ENCODE data around the gene TGFA. TPM values are rescaled to one million over a fixed set of nuclear protein-coding genes. Genes with fewer than 3 reads are reported as not detected.
A peak's percentile ranks its signal among the peaks of the same experiment; 100 is the strongest.

The TGFA gene
- total and polyA plus RNA-seq, 2 donors (not counting 1 experiment from before 2014, with no cell fraction given) = 0.06 TPM; not detected in 1

DNA sequence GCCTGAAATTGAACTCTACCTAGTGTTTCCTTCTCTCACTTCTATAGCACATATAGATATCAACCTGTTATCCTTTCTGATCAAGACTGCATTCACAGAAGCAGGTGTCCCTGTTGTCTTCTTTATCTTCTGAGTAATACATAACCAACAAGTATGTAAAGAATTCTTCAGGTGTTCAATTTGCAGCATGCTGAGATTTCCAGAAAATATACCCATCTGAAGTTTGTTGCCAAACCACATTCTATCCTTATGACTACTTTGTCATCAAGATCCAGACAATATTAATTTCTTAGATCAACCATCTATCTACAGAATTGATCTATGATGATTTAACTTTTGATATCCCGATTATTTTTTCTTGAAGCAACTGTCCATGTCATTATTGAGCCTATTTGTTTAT is 69.5 kb downstream of the TGFA start:
- H3K27me3 ChIP-seq (ENCODE audit: control insufficient read depth, insufficient read depth, low read length) = peaks cover 2% of the 10 kb centered on the region
- H3K36me3 ChIP-seq (ENCODE audit: control insufficient read depth, insufficient read depth, low read length) = no peaks in the 10 kb centered on the region
- no peak for DNase-seq (ENCODE audit: low read depth in 2 of 2)
- TF ChIP-seq, protein P1, sequence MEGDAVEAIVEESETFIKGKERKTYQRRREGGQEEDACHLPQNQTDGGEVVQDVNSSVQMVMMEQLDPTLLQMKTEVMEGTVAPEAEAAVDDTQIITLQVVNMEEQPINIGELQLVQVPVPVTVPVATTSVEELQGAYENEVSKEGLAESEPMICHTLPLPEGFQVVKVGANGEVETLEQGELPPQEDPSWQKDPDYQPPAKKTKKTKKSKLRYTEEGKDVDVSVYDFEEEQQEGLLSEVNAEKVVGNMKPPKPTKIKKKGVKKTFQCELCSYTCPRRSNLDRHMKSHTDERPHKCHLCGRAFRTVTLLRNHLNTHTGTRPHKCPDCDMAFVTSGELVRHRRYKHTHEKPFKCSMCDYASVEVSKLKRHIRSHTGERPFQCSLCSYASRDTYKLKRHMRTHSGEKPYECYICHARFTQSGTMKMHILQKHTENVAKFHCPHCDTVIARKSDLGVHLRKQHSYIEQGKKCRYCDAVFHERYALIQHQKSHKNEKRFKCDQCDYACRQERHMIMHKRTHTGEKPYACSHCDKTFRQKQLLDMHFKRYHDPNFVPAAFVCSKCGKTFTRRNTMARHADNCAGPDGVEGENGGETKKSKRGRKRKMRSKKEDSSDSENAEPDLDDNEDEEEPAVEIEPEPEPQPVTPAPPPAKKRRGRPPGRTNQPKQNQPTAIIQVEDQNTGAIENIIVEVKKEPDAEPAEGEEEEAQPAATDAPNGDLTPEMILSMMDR (conservative IDR thresholded peaks at IDR 0.05 in 1 of 2, IDR thresholded peaks at IDR 0.05 in 1 of 2; ENCODE audit: low read depth in 1 of 2, low read length in 2 of 2) = no peak
- no peak for TF ChIP-seq EZH2 (IDR thresholded peaks at IDR 0.05; ENCODE audit: low read length, missing control alignments)
- no peak overlapping the region for H3K27ac ChIP-seq (ENCODE audit: insufficient read depth, low read length)
- H3K4me3 ChIP-seq (replicated peaks in 1 of 4; ENCODE audit: control extremely low read depth in 1 of 4, insufficient read depth in 1 of 4, low read depth in 3 of 4, low read length in 4 of 4) = no peak overlapping the region
- no peak overlapping the region for H2AFZ ChIP-seq (ENCODE audit: low read length)
- H3K4me1 ChIP-seq (ENCODE audit: control insufficient read depth, extremely low read depth, insufficient read depth, low read length) = no peaks in the 10 kb centered on the region
- H4K20me1 ChIP-seq (ENCODE audit: control insufficient read depth, extremely low read depth, insufficient read depth, low read length) = no peaks in the 10 kb centered on the region
- no peaks in the 10 kb centered on the region for H3K9me3 ChIP-seq (ENCODE audit: control insufficient read depth, insufficient read depth, low read depth, low read length)
- no peak overlapping the region for H3K9ac ChIP-seq (ENCODE audit: insufficient read depth, low read length)
- H3K79me2 ChIP-seq (ENCODE audit: control insufficient read depth, insufficient read depth, low read length) = no peaks in the 10 kb centered on the region
- no peak overlapping the region for H3K4me2 ChIP-seq (ENCODE audit: extremely low read depth, insufficient read depth, low read length)

DNA sequence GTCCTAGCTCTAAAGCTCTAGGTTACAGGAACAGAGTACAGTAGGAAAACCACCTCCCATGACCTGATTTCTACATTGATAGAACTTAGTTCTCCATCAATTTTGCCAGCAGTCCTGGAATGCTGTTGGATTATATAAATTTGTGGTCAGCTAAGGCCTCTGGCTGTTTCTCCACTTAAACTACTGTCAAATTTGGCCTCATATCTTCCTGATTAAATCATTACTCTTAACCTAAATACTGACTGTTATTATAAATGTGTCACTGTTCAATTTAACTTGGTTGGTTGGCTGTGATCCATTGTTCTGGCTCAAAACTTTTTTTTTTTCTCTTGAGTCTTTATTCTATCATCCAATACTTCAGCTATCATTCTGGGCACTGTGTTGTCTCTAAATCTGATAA is 71.2 kb downstream of the TGFA start:
- Histone ChIP-seq H3K4me1 (ENCODE audit: control insufficient read depth, extremely low read depth, insufficient read depth, low read length) (no peaks in the 10 kb centered on the region), H3K9ac (ENCODE audit: insufficient read depth, low read length) (no peak overlapping the region), H3K36me3 (ENCODE audit: control insufficient read depth, insufficient read depth, low read length) (no peaks in the 10 kb centered on the region), H3K27ac (ENCODE audit: insufficient read depth, low read length) (no peak overlapping the region), H3K27me3 (ENCODE audit: control insufficient read depth, insufficient read depth, low read length) (no peaks in the 10 kb centered on the region), H3K4me3 (replicated peaks in 1 of 4; ENCODE audit: control extremely low read depth in 1 of 4, insufficient read depth in 1 of 4, low read depth in 3 of 4, low read length in 4 of 4) (no peak overlapping the region), H4K20me1 (ENCODE audit: control insufficient read depth, extremely low read depth, insufficient read depth, low read length) (no peaks in the 10 kb centered on the region), H3K4me2 (ENCODE audit: extremely low read depth, insufficient read depth, low read length) (no peak overlapping the region), H2AFZ (ENCODE audit: low read length) (no peak overlapping the region), H3K9me3 (ENCODE audit: control insufficient read depth, insufficient read depth, low read depth, low read length) (no peaks in the 10 kb centered on the region), H3K79me2 (ENCODE audit: control insufficient read depth, insufficient read depth, low read length) (no peaks in the 10 kb centered on the region)
- TF ChIP-seq, protein P1 (conservative IDR thresholded peaks at IDR 0.05 in 1 of 2, IDR thresholded peaks at IDR 0.05 in 1 of 2; ENCODE audit: low read depth in 1 of 2, low read length in 2 of 2) = no peak
- TF ChIP-seq EZH2 (IDR thresholded peaks at IDR 0.05; ENCODE audit: low read length, missing control alignments) = no peak
- peak in 1 of 2 donors; percentile 6 for DNase-seq (ENCODE audit: low read depth in 2 of 2)

DNA sequence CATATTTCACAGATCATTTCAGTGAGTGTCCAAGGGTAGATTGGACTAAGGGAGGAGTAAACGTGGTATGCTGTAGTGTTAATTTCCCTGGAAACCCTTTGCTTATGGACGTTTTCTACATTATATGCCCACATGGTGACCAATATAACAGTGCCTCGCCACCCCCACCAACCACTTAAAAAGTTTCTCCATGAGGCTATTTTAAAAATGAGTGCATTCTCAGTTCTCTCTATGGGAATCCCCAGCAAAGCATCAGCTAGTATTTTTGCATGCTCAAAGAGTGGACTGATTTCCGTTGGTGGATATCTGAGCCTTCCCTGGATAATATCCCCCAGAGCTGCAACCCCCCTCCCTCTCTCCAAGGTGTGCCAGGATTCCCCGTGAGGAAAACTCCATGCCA is 73.2 kb downstream of the TGFA start:
- Histone ChIP-seq H3K79me2 (ENCODE audit: control insufficient read depth, insufficient read depth, low read length) (no peaks in the 10 kb centered on the region), H3K4me3 (replicated peaks in 1 of 4; ENCODE audit: control extremely low read depth in 1 of 4, insufficient read depth in 1 of 4, low read depth in 3 of 4, low read length in 4 of 4) (no peak overlapping the region), H3K9ac (ENCODE audit: insufficient read depth, low read length) (no peak overlapping the region), H3K27ac (ENCODE audit: insufficient read depth, low read length) (no peak overlapping the region), H3K4me2 (ENCODE audit: extremely low read depth, insufficient read depth, low read length) (no peak overlapping the region), H4K20me1 (ENCODE audit: control insufficient read depth, extremely low read depth, insufficient read depth, low read length) (no peaks in the 10 kb centered on the region), H3K9me3 (ENCODE audit: control insufficient read depth, insufficient read depth, low read depth, low read length) (no peaks in the 10 kb centered on the region), H3K36me3 (ENCODE audit: control insufficient read depth, insufficient read depth, low read length) (no peaks in the 10 kb centered on the region), H3K4me1 (ENCODE audit: control insufficient read depth, extremely low read depth, insufficient read depth, low read length) (no peaks in the 10 kb centered on the region), H2AFZ (ENCODE audit: low read length) (no peak overlapping the region), H3K27me3 (ENCODE audit: control insufficient read depth, insufficient read depth, low read length) (peaks cover 2% of the 10 kb centered on the region)
- DNase-seq (ENCODE audit: low read depth in 2 of 2) = no peak
- TF ChIP-seq, protein P1 (conservative IDR thresholded peaks at IDR 0.05 in 1 of 2, IDR thresholded peaks at IDR 0.05 in 1 of 2; ENCODE audit: low read depth in 1 of 2, low read length in 2 of 2) = no peak
- no peak for TF ChIP-seq EZH2 (IDR thresholded peaks at IDR 0.05; ENCODE audit: low read length, missing control alignments)

All from fibroblast of lung (primary cell).